ENCODE data around the gene DGKE. TPM values are rescaled to one million over a fixed set of nuclear protein-coding genes. Genes with fewer than 3 reads are reported as not detected.

Gene DGKE
- total RNA-seq, 4 donors from 2014 or later, result 1.7 to 10.7 (median 7.9) TPM

DNA sequence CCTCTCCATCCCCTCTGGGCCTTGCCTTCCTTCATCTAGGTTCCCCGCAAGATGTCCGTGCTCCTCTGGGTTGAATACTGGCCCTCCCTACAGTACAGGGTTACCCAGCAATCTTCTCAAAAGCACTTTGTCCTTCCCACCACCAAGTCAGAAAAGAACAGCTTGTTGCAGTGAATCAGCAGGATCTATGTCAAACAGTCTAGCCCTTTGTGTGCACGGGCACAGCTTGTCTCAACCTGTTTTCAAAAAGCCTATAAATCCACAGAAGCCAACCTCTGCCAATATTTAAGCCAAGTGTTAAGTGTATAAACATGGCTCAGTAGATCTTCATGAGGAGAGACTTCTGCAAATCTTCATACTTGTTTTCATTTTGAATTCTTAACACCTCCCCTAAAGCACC, 25.4 kb upstream of the DGKE start:
- WGBS, 2 donors, result 37 to 47% methylated on average over 3 of the region's 3 CpGs
- no peak for DNase-seq
- TF ChIP-seq POLR2A (IDR thresholded peaks at IDR 0.05), result no peak
- TF ChIP-seq, protein P1, sequence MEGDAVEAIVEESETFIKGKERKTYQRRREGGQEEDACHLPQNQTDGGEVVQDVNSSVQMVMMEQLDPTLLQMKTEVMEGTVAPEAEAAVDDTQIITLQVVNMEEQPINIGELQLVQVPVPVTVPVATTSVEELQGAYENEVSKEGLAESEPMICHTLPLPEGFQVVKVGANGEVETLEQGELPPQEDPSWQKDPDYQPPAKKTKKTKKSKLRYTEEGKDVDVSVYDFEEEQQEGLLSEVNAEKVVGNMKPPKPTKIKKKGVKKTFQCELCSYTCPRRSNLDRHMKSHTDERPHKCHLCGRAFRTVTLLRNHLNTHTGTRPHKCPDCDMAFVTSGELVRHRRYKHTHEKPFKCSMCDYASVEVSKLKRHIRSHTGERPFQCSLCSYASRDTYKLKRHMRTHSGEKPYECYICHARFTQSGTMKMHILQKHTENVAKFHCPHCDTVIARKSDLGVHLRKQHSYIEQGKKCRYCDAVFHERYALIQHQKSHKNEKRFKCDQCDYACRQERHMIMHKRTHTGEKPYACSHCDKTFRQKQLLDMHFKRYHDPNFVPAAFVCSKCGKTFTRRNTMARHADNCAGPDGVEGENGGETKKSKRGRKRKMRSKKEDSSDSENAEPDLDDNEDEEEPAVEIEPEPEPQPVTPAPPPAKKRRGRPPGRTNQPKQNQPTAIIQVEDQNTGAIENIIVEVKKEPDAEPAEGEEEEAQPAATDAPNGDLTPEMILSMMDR (IDR thresholded peaks at IDR 0.05), result no peak
- intact Hi-C loops (cut with DNase I), result no loop called here
- Histone ChIP-seq H3K27ac (peak overlapping the region; percentile 47 to 70 (median 60)), H3K4me3 (no peak overlapping the region), H3K4me1 (peaks cover 0 to 62% (median 10%) of the 10 kb centered on the region in 3 donors), H3K27me3 (no peaks in the 10 kb centered on the region), H3K36me3 (no peaks in the 10 kb centered on the region), H3K9me3 (no peaks in the 10 kb centered on the region)

DNA sequence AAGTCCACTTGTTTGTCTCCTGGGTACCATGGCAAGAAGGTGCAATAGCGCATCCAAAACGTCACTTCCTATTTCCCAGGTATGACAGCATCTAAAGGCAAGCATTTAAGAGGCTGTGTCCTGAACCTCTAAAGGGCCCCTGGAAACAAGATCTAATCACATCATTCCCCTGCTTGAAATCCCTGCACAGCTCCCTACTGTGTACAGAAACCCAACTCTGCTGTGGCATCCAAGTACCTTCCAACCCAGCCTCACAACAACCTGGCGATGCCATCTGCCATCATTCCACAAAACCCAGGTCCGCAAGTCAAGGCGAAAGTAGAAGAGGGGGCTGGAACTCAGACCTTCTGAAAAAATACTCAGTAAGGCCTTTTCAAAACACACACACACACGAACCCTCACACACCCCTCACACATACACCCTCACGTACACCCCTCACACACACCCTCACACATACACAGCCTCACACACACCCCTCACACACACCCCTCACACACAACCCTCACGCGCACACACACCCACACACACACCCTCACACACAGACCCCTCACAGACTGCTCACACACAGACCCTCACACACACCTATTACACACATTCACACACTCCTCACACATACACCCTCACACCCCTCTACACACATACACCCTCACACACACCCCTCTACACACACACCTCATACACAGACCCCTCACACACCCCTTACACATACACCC, 24.7 kb upstream of the DGKE start:
- WGBS, 2 donors, result 81 to 90% methylated on average over 9 of the region's 9 CpGs
- no peaks in the 10 kb centered on the region for H3K36me3 ChIP-seq
- H3K27ac ChIP-seq, result no peak overlapping the region
- TF ChIP-seq, protein P1 (IDR thresholded peaks at IDR 0.05), result no peak
- TF ChIP-seq POLR2A (IDR thresholded peaks at IDR 0.05), result no peak
- DNase-seq, result no peak
- no peaks in the 10 kb centered on the region for H3K27me3 ChIP-seq
- no peaks in the 10 kb centered on the region for H3K9me3 ChIP-seq
- H3K4me3 ChIP-seq, result no peak overlapping the region
- intact Hi-C loops (cut with DNase I), result no loop called here
- peaks cover 0 to 55% (median 10%) of the 10 kb centered on the region in 3 donors for H3K4me1 ChIP-seq

DNA sequence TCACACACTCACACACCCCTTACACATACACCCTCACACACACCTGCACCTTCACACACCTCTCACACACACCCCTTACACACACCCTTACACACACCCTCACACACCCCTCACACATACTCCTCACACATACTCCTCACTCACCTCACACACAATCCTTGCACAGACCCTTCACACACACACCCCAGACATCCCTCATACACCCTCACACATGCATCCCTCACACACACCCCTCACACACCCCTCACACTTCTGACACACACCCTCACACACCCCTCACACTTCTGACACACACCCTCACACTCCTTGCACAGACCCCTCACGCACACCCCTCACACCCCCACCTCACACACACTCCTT, 24.2 kb upstream of the DGKE start:
- H3K27ac ChIP-seq, result no peak overlapping the region
- no peaks in the 10 kb centered on the region for H3K36me3 ChIP-seq
- no peaks in the 10 kb centered on the region for H3K27me3 ChIP-seq
- peaks cover 0 to 50% (median 10%) of the 10 kb centered on the region in 3 donors for H3K4me1 ChIP-seq
- H3K9me3 ChIP-seq, result no peaks in the 10 kb centered on the region
- H3K4me3 ChIP-seq, result no peak overlapping the region
- DNase-seq, result no peak
- intact Hi-C loops (cut with DNase I), result no loop called here
- no peak for TF ChIP-seq POLR2A (IDR thresholded peaks at IDR 0.05)
- TF ChIP-seq, protein P1 (IDR thresholded peaks at IDR 0.05), result no peak
- WGBS, 2 donors, result 83 to 97% methylated on average over 1 of the region's 1 CpG

DNA sequence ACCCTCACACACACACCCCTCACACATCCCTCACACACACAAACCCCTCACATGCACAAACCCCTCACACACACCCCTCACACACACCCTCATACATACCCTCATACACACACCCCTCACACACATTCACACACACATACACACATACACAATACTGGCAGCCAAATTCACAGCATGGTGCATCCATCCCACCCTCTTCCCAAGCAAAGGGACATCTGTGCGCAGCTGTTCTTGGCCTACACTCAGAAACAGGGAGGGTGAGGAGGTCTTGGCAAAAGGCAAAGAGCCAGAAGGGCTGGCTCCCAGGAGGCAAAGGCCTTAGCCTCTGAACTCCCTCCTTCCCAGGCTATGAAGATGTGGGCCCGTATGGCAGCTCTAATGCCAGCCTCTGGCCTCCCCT, 23.6 kb upstream of the DGKE start:
- Histone ChIP-seq H3K9me3 (no peaks in the 10 kb centered on the region), H3K36me3 (no peaks in the 10 kb centered on the region), H3K4me1 (peaks cover 0 to 45% (median 4%) of the 10 kb centered on the region in 3 donors), H3K4me3 (no peak overlapping the region), H3K27ac (no peak overlapping the region), H3K27me3 (no peaks in the 10 kb centered on the region)
- WGBS, 2 donors, result 86% methylated on average over 2 of the region's 2 CpGs; no CpG with 5 or more reads in 1 of the 2 donors
- intact Hi-C loops (cut with DNase I), result no loop called here
- TF ChIP-seq POLR2A (IDR thresholded peaks at IDR 0.05), result no peak
- TF ChIP-seq, protein P1 (IDR thresholded peaks at IDR 0.05), result no peak
- no peak for DNase-seq

DNA sequence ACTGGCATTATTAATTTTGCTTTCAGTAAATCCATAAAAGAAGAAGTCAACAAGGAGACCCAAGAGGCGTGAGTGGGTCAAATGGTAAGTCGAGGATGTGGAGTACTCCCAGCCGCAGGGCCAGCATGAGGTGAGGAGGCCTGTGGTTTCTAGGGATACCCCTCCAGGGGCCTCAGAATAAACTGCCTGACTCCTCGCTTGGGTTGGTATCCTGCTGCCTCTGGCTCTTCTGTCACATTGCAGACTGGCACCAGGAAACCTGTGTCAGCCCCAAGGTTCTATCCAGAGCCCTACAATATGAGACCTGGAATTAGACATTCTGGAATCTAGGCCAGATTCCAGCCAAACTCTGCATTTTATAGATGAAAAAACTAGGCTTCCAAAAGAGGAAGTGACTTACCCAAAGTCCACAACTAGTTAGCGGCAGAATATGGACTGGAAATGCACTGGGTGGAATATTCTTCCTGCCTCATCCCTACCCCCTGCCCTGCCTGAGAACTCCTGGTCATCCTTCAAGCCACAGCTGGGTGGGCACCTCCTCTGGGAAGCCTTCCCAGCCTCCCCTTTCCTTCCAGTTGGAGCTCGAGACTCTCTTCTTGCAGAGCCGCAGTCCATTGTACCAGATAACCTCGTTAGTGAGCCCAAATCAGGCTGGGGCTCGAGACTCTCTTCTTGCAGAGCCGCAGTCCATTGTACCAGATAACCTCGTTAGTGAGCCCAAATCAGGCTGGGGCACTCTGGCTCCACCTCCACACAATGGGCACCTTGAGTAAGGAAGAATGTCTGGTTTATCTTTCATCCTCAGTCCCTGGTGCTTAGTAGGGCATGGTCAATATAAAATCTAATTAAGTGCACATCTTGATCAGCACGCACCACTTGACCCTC, 22.8 kb upstream of the DGKE start:
- Histone ChIP-seq H3K27me3 (no peaks in the 10 kb centered on the region), H3K36me3 (no peaks in the 10 kb centered on the region), H3K4me3 (no peak overlapping the region), H3K27ac (no peak overlapping the region), H3K9me3 (no peaks in the 10 kb centered on the region), H3K4me1 (peaks cover 0 to 40% (median 3%) of the 10 kb centered on the region in 3 donors)
- no peak for DNase-seq
- TF ChIP-seq, protein P1 (IDR thresholded peaks at IDR 0.05), result no peak
- no peak for TF ChIP-seq POLR2A (IDR thresholded peaks at IDR 0.05)
- intact Hi-C loops (cut with DNase I), result no loop called here
- WGBS, 2 donors, result 84 to 92% methylated on average over 11 to 12 of the region's 12 CpGs

Data from esophagus squamous epithelium (tissue), 5 donors.